ENCODE results near the gene CATSPERZ.

The CATSPERZ gene

GRCh38 chr11:64353715-64354506 is 53.8 kb downstream of the CATSPERZ start:
- H3K4me3 ChIP-seq (ENCODE audit: low read depth, low read length) = no peak overlapping the region
- no peak for DNase-seq (ENCODE audit: low read depth)
- TF ChIP-seq CTCF (IDR thresholded peaks at IDR 0.05; ENCODE audit: low read depth, low read length, missing control alignments) = no peak

Data from GM12864 (cell line).